NCI-H345 treated with DMSO at 0.1 percent for 48 hours (cell line): ENCODE measurements around the gene IZUMO2.

ENCODE experiments used
- DNase-seq: peaks from one replicate; lab custom pipeline; 2025; ENCODE audit not compliant: unreplicated experiment; lab: John Stamatoyannopoulos, UW

The IZUMO2 gene

DNA sequence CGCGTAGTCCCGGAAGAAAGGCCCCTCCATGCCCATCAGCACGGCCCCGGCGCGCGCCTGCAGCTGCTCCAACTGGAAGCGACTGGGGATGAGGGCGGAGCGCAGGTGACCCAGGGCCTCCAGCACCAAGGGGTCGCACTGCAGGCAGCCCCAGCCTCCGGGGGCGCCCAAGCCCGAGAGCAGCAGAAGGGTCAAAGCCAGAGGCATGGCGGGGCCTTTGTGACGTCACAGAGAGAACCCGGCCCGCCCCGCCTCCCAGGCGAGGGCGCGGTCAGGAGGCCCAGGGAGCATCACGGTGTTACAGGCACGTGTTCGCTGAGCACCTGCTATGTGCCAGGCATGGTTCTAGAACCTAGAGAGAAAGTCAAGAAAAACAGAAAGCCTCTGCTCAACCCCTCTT lies at the start of gene IZUMO2:
Gene IZUMO2, minus strand, starts transcription at position 294 of the 400 bp plus-strand sequence. Its CDS starts 87 bp downstream, at position 207.
- DNase-seq: no peak

DNA sequence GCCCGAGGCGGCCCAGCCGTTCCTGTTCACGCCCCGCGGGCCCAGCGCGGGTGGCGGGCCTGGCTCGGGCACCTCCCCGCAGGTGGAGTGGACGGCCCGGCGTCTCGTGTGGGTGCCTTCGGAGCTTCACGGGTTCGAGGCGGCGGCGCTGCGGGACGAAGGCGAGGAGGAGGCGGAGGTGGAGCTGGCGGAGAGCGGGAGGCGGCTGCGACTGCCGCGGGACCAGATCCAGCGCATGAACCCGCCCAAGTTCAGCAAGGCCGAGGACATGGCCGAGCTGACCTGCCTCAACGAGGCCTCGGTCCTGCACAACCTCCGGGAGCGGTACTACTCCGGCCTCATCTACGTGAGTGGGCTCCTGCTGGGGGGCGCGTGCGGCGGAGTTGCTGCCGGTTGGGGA lies 47.3 kb upstream of the IZUMO2 start:
- no peak for DNase-seq

DNA sequence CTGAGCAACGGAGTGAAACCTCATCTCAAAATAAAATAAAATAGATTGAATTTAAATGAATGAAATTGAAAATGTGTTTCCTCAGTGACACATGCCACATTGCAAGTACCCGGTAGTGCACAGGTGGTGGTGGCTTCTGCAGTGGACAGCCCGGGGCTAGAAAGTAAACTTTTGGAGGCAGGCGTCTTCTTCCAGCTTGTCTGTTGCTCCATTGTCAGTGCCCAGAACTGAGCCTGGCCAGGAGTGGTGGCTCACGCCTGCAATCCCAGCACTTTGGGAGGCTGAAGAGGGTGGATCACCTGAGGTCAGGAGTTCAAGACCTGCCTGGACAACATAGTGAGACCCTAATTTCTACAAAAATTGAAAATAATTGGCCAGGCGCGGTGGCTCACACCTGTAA lies 46.0 kb upstream of the IZUMO2 start:
- no peak for DNase-seq

DNA sequence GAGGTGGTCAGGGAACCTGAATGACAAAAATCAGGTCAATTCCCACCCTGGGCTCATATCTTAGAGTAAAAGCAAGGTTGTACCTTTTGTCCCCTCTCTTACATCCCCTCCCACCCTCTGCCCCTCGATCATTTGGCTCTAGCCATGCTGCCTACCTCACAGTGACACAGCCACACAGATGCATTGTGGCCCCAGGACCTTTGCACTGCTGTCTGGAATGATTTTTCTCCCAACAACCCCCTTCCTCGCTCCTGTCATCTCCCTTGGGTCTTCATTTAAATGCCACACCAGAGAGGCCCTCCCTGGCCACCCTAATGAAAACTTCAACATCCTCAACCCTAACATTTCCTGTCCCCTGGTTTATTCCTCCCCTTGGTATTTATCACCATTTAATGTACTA lies 44.6 kb upstream of the IZUMO2 start:
- no peak for DNase-seq

DNA sequence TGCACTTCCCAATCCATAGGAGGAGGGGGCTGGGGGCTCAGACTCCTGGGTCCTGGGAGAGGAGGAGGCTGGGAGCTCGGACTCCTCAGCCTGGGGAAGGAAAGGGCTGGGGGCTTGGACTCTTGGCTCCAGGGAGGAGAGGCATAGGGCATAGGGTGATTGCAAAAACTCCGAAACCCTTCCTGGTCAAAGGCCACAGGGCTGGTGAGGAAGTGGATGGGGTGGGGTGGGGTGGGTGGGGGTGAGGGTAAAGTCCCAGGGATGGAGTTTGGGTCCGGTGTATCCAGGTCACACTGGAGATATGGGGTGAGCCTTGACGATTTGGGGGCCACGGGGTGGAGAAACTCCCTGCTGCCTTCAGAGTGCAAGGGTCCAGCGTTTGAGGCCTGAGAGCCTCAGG lies 43.1 kb upstream of the IZUMO2 start:
- DNase-seq: no peak

- peak; percentile 40 for DNase-seq
Measured at GRCh38 chr19:50205681-50206138, 42.6 kb upstream of the IZUMO2 start.

GRCh38 chr19:50204811-50205675 lies 42.0 kb upstream of the IZUMO2 start:
- DNase-seq: no peak

- no peak for DNase-seq
Measured at GRCh38 chr19:50204081-50204428, 41.0 kb upstream of the IZUMO2 start.

DNA sequence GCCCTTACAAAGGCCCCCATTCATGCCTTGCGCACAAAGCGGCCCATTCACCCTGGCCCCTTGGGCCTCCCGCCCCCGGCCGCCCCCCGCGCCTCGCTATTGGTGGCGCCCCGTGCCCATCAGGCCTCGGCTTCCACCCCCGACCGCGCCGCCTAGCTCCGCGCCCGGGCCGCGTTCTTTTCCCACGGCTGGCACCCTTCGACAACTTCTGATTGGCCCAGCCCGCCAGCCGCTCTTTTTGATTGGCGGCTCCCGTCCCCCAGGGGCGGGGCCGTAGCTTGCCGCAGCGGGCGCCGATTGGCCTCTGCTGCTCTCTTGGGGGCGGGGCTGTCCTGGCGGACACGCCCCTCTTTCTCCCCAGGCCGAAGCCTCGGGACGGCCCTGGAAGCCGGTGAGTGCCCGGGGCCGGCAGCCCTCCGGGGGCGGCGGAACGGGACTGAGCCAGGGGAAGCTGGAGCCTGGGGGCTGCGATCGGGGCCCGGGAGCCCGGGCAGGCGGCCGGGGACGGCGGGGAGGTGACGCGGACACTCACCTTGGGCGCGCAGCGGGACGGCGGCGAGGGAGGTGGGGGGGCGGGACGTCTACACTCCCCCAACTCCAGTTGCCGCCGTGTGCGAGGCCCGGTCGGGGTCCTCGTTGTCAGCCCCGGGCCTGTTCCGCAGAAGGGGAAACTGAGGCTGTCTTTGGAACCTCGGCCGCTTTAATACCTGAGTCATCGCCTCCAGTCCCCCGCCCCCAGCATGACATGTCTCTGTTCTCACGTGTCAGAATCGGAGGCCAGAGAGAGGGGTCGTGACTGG lies 40.4 kb upstream of the IZUMO2 start, which contains the start of gene MYH14:
Gene MYH14, plus strand, starts transcription at position 342 of the 800 bp plus-strand sequence. CDS start 6,744 bp downstream, outside the sequence.
- peak; percentile 71 for DNase-seq

DNA sequence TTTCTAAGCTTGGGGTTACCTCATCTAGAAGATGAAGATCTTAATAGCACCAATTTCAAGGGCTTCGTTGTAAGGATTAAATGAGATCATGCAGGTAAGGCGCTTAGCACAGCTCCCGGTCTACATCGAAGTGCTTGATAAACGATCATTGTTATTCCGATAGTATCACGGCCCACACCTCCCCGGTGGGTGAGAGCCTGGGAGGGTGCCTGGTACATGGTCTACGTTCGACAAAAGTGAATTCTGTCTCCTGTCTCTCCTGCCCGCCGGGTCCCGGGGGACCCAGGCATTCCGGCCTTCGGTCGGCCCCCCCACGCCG lies 39.8 kb upstream of the IZUMO2 start:
- no peak for DNase-seq

DNA sequence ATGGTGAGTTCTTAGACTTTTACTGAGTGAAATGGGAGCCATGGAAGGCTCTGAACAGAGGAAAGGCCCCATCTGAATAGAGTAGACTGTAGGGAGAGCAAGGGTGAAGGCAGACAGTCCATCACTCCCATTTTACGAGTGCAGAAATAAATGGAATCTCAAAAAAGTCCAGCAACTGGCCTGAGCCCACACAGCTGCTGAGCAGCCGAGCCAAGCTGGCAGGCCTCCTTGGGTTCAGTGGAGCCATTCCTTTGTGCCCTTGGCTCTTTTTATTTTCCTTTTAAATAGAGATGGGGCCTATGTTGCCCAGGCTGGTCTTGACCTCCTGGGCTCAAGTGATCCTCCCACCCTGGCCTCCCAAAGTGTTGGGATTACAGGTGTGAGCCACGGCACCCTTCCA lies 39.3 kb upstream of the IZUMO2 start:
- DNase-seq: no peak

- DNase-seq: no peak
Measured at GRCh38 chr19:50199259-50199555, 36.1 kb upstream of the IZUMO2 start.

- DNase-seq: no peak
Measured at GRCh38 chr19:50198431-50199258, 35.6 kb upstream of the IZUMO2 start.

DNA sequence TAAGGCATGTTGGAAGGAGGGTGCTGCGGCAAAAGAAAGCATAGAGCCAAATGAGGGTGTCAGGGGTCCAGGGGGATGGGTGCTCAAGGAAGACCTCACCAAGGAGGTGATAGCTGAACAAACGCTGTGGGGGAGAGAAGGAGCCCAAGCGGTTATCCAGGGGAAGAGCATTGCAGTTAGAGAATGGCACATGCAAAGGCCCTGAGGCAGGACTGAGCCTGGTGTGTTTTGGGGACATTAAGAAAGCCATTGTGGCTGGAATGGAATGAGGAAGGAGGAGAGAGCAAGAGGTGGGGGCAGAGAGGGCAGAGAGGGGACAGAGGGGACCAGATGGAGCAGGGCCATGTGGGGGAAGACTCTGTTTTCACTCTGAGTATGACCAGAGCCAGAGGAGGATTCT lies 34.3 kb upstream of the IZUMO2 start:
- no peak for DNase-seq

DNA sequence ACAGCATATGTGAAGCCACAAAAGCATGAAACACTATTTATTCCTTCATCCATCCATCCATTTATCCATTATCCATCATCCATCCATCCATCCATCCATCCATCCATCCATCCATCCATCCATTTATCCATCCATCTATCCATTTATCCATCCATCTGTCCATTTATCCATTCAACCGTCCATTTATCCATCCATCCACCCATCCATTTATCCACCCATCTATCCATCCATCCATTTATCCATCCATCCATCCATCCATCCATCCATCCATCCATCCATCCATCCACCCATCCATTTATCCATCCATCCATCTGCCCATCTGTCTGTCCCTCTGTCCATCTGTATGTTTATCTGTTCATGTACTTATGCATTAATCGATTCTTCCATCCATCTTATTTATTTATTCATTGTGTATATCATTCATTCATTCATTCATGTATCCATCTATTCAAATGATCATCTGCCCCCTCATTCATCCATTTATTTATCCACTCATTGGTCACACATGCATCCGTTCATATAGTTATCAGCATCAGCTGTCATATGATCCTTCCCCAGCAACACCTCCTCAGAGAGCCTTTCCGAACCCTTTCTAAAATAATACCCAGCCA lies 33.3 kb upstream of the IZUMO2 start:
- no peak for DNase-seq

DNA sequence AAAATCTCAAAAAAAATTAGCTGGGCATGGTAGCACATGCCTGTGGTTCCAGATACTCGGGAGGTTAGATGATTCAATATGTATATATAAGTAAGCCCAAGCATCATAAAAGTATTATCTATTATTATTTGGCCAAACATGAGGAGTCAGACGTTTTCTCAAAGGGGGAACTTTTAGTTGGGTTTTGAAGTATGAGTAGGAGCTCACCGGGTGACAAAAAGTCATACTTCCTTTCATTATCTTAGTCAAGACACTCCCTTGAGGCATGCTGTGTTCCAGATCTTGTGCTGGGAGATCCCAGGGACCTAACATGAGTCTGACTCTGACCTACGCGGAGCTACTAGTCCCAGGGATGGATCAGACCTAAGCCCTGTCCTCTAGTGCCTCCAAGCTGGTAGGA lies 32.1 kb upstream of the IZUMO2 start:
- DNase-seq: no peak

DNA sequence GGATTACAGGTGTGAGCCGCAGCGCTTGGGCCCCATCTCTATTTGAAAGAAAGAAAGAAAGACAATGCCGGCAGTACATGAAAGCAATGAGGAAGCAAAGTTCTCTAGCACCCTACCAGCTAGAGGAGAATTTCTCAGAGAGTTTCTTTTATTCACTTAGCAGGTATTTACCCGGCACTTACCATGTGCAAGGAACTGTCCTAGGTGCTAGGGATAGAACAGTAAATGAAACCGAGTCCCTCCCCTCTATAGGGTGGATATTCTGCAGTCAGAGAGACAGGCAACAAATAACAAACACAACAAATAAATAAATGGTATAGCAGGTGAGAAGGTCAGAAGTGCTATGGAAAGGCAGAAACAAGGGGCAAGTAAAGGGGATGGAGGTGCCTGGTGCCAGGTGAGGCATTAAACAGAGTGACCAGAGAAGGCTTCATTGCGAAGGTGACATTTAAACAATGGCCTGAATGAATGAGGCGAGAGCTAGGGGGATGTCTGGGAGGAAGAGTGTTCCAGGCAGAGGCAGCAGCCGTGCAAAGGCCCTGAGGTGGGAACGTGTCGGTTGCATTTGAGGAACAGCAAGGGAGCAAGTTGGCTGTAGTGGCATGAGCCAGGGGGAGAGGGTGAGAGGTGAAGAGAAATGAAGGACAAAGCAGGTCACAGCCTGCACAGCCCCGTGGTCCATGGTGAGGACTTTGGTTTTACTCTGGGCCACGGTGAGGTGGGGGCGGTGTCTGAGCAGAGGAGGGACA lies 29.6 kb upstream of the IZUMO2 start:
- DNase-seq: no peak

GRCh38 chr19:50191216-50191615 lies 28.1 kb upstream of the IZUMO2 start:
- no peak for DNase-seq

GRCh38 chr19:50190439-50190891 lies 27.4 kb upstream of the IZUMO2 start:
- DNase-seq: no peak

- no peak for DNase-seq
Measured at GRCh38 chr19:50189331-50189730, 26.2 kb upstream of the IZUMO2 start.
